KOPT-K1 (cell line): ENCODE measurements around the gene TRIM66.

Experiments
- H3K27ac ChIP-seq: fragments of 200-600 bp; sonication (generic); 2 replicates; pipeline ENCODE4 v1.5.1; 2016; ENCODE audit warnings: antibody characterized with exemption, mild to moderate bottlenecking, low read depth, low read length; ENCODE audit not compliant: poor library complexity, severe bottlenecking
- H3K36me3 ChIP-seq: fragments of 200-600 bp; sonication (generic); 2 replicates; pipeline ENCODE4 v1.5.1; 2017; ENCODE audit warnings: antibody characterized with exemption, mild to moderate bottlenecking, low read length, moderate library complexity; ENCODE audit not compliant: insufficient read depth
- H3K9me3 ChIP-seq: fragments of 200-600 bp; sonication (generic); 2 replicates; pipeline ENCODE4 v1.5.1; 2017; ENCODE audit warnings: antibody characterized with exemption, low read length, mild to moderate bottlenecking; ENCODE audit not compliant: insufficient read depth, poor library complexity, severe bottlenecking

The TRIM66 gene

GRCh38 chr11:8598506-8598905 is 84.0 kb downstream of the TRIM66 start:
- Histone ChIP-seq H3K36me3 (no peaks in the 10 kb centered on the region), H3K9me3 (no peaks in the 10 kb centered on the region), H3K27ac (no peak overlapping the region)

- Histone ChIP-seq H3K27ac (no peak overlapping the region), H3K36me3 (no peaks in the 10 kb centered on the region), H3K9me3 (no peaks in the 10 kb centered on the region)
Measured at GRCh38 chr11:8597182-8597581, 85.3 kb downstream of the TRIM66 start.

GRCh38 chr11:8596504-8597046 is 85.9 kb downstream of the TRIM66 start:
- Histone ChIP-seq H3K9me3 (no peaks in the 10 kb centered on the region), H3K36me3 (no peaks in the 10 kb centered on the region), H3K27ac (no peak overlapping the region)

- H3K27ac ChIP-seq = no peak within 1 kb of the TSS
- H3K36me3 ChIP-seq = no peaks in the 10 kb centered on the region
- H3K9me3 ChIP-seq = no peaks in the 10 kb centered on the region
Measured at GRCh38 chr11:8593935-8594909, 88.2 kb downstream of the TRIM66 start, which contains the start of gene STK33. Gene STK33, minus strand, starts transcription at chr11:8594228. Its CDS starts 119,323 bp downstream, at chr11:8474905.

GRCh38 chr11:8593455-8593854 is 89.0 kb downstream of the TRIM66 start:
- H3K36me3 ChIP-seq = no peaks in the 10 kb centered on the region
- H3K27ac ChIP-seq = no peak overlapping the region
- no peaks in the 10 kb centered on the region for H3K9me3 ChIP-seq

GRCh38 chr11:8587915-8588314 is 94.5 kb downstream of the TRIM66 start:
- Histone ChIP-seq H3K9me3 (no peaks in the 10 kb centered on the region), H3K27ac (no peak overlapping the region), H3K36me3 (no peaks in the 10 kb centered on the region)

- Histone ChIP-seq H3K27ac (no peak overlapping the region), H3K36me3 (no peaks in the 10 kb centered on the region), H3K9me3 (no peaks in the 10 kb centered on the region)
Measured at GRCh38 chr11:8586805-8587204, 95.7 kb downstream of the TRIM66 start.

GRCh38 chr11:8586184-8586583 is 96.3 kb downstream of the TRIM66 start:
- Histone ChIP-seq H3K27ac (no peak overlapping the region), H3K36me3 (no peaks in the 10 kb centered on the region), H3K9me3 (no peaks in the 10 kb centered on the region)

- H3K27ac ChIP-seq = no peak overlapping the region
Measured at GRCh38 chr11:8584511-8584910, 98.0 kb downstream of the TRIM66 start.

GRCh38 chr11:8584082-8584481 is 98.4 kb downstream of the TRIM66 start:
- Histone ChIP-seq H3K36me3 (no peaks in the 10 kb centered on the region), H3K27ac (no peak overlapping the region), H3K9me3 (no peaks in the 10 kb centered on the region)

More at GRCh38 chr11:8584511-8584910, 98.0 kb downstream of the TRIM66 start:
- H3K9me3 ChIP-seq = no peaks in the 10 kb centered on the region
- no peaks in the 10 kb centered on the region for H3K36me3 ChIP-seq

GRCh38 chr11:8581300-8581699 is 101.2 kb downstream of the TRIM66 start:
- Histone ChIP-seq H3K36me3 (no peaks in the 10 kb centered on the region), H3K27ac (no peak overlapping the region), H3K9me3 (peaks cover 5% of the 10 kb centered on the region)

- peaks cover 5% of the 10 kb centered on the region for H3K9me3 ChIP-seq
- H3K36me3 ChIP-seq = no peaks in the 10 kb centered on the region
- H3K27ac ChIP-seq = no peak overlapping the region
Measured at GRCh38 chr11:8577791-8578581, 104.5 kb downstream of the TRIM66 start.

GRCh38 chr11:8574798-8575197 is 107.7 kb downstream of the TRIM66 start:
- H3K9me3 ChIP-seq = peaks cover 5% of the 10 kb centered on the region
- H3K27ac ChIP-seq = no peak overlapping the region
- no peaks in the 10 kb centered on the region for H3K36me3 ChIP-seq

- H3K27ac ChIP-seq = no peak overlapping the region
- peaks cover 5% of the 10 kb centered on the region for H3K9me3 ChIP-seq
- no peaks in the 10 kb centered on the region for H3K36me3 ChIP-seq
Measured at GRCh38 chr11:8573777-8574176, 108.7 kb downstream of the TRIM66 start.

GRCh38 chr11:8567602-8568198 is 114.8 kb downstream of the TRIM66 start:
- Histone ChIP-seq H3K36me3 (no peaks in the 10 kb centered on the region), H3K9me3 (no peaks in the 10 kb centered on the region), H3K27ac (no peak overlapping the region)
